GM12874 (cell line): ENCODE measurements around the gene ATL1.

ENCODE experiments used
- CTCF ChIP-seq: IDR thresholded peaks from 2 replicates; pipeline ENCODE4 v1.5.1; 2011; ENCODE audit warnings: low read depth, mild to moderate bottlenecking, control low read depth, low read length, moderate library complexity; ENCODE audit not compliant: insufficient read depth

ATL1 gene

DNA sequence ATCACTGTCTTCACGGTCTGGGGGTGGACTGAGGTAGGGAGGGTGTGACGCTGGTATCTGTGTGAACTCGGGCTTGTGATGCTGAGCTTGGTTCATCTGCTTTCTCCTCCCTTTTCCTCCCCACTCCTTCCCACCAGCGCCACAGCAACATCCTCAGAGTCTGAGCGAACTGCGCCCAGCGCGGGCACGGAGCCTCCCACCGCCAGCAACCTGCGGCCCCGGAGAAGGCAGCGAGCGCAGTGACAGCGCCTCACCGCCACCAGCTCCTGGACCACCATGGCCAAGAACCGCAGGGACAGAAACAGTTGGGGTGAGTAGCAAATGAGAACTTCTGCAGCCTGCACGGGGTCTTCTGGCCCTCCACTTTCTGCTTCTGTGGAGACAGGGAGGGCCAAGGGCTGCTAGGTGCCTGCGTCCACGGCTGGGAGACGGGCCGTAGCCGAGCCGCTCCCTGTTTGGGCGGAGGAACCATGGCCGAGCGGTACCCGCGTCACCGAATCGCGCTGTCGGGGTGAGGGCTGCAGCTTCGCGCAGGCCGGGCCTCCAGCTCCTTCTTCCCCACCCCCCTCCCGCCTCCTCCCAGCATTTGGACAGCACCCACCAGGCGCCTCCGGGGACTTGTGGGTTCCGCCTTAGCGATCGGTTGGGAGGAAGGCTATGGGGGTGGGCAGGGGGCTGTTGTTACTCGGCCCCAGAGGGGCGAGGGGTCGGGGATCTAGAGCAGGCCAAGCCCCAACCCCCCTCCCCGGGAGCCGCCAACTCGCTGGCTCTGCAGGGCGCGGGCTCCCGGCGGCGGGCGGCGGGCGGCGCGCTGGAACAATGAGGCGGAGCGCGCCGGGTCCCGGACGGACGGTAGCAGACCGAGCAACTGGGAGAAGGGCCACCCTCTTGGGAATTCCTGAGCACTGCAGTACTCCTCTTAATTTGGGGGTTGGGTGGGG lies at the start of gene ATL1:
Gene ATL1, plus strand, starts transcription at position 156 of the 941 bp plus-strand sequence. Its CDS starts 121 bp downstream, at position 277.
- TF ChIP-seq CTCF: no peak

GRCh38 chr14:50510157-50510556 lies 49.8 kb upstream of the ATL1 start:
- TF ChIP-seq CTCF: no peak

- no peak for TF ChIP-seq CTCF
These were observed 47.5 kb upstream of the ATL1 start for GRCh38 chr14:50512463-50512862.

DNA sequence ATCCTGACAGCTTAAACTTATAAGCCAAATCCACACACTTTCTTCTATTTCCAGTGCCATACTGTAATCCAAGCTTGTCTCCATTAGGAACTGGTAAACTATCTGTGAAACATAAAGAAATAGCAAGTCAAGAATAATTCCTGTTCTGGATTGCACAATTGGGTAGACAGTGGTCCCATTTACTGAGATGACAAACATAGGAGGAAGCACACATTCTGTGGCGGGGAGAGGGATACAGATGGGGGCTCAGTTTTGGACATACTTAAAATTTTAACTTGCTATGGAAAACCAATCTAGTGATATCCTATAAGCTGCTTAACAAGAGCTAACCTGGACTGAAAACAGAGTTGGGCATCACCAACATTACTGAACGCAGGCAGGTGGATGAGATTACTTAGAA lies 43.9 kb upstream of the ATL1 start:
- no peak for TF ChIP-seq CTCF

DNA sequence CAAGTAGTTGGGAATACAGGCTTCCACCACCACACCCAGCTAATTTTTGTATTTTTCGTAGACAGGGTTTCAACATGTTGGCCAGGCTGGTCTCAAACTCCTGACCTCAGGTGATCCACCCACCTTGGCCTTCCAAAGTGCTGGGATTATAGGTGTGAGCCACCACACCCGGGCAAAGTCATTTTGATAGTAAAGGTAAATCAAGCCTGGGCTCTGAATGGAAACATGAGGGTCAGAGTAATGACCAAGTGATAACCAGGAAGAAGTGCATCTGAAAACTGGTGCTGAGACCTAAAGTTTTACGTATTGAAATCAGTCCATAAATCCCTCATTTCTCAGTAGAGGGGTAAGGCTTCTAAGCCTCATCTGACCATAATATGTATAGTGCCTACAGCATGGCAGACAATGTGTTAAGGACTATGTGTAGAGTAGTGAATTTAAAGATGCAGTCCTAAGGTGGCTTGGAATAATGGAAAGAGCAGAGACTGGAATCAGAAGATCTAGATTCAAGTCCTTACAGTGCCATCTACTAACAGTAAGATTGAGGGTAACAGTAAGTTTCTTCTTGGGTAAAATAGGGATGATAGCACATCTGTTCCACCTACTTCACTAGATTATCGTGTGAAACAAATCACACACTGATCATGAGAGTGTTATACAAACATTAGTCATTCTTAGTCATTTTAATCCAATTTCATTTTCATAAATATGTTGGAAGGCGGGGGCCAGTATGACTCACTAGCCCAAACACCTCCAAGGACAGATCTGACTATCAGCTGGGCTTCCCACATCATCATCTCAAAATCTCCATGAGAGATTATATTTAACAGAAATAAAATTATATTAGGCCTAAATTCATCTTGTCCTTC lies 38.8 kb upstream of the ATL1 start:
- no peak for TF ChIP-seq CTCF

GRCh38 chr14:50521912-50522341 lies 38.0 kb upstream of the ATL1 start:
- no peak for TF ChIP-seq CTCF

GRCh38 chr14:50523271-50524041 lies 36.5 kb upstream of the ATL1 start:
- no peak for TF ChIP-seq CTCF
